GDM1 (cell line): ENCODE results near the gene FEM1C.

ENCODE experiments used
- DNase-seq: peaks from one replicate; lab custom pipeline; 2025; lab: John Stamatoyannopoulos, UW

Gene FEM1C

DNA sequence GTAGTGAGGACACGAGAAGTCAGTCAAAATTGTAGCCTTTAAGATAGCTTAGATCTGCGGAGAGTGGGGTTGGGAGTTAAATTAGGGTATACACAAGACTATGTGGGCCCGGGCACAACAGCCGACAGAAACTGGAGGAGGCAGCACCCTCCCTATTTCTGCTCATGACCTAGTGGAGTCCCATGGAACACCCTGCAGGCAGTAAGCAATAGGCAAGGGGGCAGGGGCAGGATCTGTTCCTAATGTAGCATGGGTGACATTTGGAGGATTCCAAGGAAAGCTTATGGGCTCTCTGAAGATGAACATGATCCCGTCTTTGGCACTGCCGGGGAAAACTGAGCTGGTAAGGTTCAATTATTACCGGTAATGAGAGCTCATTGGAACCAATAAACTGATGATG is 67.0 kb downstream of the FEM1C start:
- no peak for DNase-seq

- DNase-seq: no peak
These were observed 68.8 kb downstream of the FEM1C start for GRCh38 chr5:115475788-115476187.

DNA sequence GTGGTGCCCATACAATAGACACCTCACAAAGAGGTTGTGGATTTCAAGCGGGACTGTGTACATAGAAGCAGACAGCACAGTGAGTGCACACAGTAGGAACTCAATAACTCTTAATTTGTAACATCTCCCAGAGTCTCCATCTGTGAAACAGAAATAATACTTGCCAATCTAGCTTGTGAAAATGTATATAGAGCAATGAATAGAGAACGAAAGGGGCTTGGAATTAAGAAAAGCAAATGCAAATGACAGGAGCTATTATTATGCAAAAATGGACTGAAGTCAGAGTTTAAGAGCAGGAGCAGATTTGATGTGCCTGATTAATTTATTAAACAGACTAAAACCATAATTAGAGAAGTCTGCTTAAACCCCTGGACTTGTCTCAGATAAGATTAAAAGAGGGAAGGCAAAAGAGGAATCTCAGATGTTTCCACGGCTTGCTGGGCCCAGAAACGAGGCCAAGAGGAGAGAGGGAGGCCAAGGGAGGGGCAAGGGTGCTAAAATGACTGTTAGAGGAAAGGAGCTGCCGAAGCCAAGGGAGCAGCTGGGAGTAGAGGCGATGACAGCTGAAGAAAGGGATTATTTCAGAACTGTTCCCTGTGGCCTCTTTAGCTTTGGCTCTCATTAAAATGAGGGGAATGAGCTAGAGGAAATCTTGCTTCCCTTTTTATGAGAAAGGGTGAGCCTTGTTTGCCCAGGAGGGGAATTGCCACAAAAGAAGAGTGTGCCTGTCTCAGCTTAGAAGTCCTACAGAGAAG is 72.1 kb downstream of the FEM1C start:
- no peak for DNase-seq

DNA sequence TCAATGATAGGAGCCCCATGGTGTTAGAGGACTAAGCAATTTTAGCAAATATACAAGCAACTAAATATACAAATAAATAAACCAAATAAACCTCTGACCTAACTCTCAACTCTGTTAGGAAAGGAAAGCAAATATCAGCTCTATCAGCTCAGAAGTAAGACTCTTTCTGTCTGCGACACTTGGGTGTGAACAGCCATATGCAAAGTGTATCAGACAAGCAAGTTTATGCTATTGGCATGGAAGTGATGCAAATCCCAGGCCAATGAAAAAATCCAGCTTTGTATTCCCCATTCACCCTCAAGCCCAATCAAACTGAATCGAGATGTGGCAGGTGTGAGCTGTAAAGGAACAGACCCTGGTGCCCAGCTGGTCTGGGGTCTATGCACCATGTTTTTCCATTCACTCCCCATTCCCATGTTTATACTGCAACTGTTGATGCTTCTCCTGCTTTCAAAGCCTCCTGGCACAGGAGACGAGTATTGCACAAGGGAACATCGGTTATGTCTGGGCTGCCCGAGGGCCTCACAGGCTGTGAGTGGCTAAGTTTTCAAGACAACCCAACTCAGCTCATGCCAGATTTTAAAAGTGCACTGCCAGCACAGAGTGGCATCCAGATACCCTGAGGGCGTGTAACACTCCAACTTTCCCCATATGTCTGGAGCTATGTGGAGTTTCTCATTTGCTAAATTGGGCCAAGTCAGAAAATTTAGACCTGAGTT is 73.1 kb downstream of the FEM1C start:
- DNase-seq: no peak

- DNase-seq: no peak
These were observed 73.7 kb downstream of the FEM1C start for GRCh38 chr5:115470921-115471320.
